Skin of body (tissue), 2 donors: ENCODE results near the gene GPX3. TPM values are rescaled to one million over a fixed set of nuclear protein-coding genes. Genes with fewer than 3 reads are reported as not detected.
A peak's percentile ranks its signal among the peaks of the same experiment; 100 is the strongest.

Source experiments
- DNase-seq: peaks from one replicate; lab custom pipeline; 2025; lab: John Stamatoyannopoulos, UW
- total RNA-seq: library from RNA; depleted of rRNA; stranded (reverse); fragments of >200 nt; gene quantifications from one replicate; pipeline ENCODE4 v1.2.3, GENCODE V29; 2014

Gene GPX3
- total RNA-seq, 1 donor from 2014 or later = 31.1 TPM

DNA sequence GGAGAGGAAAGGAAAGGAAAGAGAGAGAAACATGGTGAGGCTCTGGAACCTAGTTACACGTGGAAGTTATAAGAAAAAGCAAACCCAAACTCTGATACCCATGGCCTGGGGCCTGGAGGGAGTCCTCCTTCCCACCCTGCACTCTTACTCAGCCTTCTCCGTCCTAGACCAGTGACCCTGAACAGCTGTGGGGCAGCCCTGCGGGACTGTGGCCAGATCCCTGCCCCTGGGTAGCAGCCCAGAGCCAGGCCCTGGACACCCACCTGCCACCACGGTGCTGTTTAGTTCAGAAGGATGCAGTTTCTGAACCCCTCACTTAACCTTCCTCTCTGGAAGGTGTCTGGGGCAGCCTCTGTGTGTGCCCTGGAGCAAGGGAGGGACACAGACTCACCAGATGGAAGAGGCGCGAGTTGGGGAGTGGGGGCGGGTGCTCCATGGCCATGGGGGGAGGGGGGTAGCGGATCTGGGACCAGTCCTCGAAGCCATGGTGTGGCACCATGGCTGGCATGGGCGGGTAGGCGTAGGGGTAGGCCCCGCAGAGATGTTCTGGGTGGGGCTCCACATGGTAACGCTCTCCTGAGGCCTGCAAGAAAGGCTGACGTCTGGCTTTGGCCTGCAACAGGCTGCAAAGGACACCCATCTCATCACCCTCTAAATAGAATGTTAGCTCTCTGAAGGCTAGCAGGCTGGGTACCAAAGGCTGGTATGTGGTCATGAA lies 13.0 kb downstream of the GPX3 start:
- no peak for DNase-seq

DNA sequence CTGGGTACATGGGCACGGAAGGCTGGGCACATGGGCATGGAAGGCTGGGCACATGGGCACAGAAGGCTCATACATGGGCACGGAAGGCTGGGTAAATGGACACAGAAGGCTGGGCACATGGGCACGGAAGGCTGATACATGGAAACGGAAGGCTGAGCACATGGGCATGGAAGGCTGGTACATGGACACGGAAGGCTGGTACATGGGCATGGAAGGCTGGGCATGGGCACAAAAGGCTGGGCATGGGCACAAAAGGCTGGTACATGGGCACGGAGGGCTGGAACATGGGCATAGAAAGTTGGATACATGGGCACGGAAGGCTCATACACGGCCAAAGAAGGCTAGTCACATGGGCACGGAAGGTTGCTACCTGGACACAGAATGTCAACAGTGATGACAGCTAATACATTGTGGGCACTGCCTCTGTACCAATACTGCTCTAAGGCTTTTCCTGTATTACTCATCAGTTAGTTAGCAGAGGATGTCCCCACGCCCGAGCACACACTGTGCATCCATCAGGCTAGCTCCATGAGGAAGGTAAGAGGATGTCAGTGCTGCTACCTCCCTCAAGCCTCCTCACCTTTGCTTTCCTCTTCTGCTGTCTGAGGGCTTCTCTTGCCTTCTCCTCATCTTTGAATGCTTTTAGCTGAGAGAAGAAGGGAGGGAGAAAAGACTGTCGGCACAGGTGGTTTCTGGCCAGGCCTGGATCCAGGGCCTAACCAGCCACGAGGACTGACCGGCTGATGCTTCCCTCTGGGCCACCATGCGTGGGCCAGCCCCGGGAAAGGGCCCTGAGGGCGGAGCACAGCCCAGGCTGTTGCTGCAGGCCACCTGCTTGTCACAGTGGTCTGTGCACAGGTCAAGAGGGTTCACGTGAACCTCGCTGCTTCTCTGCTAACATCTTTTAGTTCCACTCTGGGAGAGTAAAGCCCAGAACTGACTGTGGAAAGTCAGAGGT lies 14.3 kb downstream of the GPX3 start:
- no peak for DNase-seq

DNA sequence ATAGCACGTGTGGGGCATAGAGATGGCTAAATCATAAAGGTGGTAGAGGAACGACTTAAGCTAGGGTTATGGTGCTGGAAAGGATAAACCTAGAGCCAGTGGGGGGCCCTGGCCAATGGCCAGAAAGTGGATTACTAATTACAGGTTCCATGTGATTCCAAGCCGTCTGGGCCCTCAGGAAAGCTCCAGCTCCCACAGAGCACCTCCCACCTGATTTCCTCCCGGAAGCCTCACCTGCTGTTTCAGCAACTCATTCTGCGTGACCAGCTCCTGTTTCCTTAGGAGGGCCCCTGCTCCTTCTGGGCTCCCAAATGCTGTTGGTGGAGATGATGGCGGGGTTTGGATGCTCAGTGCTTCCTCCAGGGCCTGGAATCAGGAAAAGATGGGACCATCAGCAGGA lies 16.2 kb downstream of the GPX3 start:
- no peak for DNase-seq

DNA sequence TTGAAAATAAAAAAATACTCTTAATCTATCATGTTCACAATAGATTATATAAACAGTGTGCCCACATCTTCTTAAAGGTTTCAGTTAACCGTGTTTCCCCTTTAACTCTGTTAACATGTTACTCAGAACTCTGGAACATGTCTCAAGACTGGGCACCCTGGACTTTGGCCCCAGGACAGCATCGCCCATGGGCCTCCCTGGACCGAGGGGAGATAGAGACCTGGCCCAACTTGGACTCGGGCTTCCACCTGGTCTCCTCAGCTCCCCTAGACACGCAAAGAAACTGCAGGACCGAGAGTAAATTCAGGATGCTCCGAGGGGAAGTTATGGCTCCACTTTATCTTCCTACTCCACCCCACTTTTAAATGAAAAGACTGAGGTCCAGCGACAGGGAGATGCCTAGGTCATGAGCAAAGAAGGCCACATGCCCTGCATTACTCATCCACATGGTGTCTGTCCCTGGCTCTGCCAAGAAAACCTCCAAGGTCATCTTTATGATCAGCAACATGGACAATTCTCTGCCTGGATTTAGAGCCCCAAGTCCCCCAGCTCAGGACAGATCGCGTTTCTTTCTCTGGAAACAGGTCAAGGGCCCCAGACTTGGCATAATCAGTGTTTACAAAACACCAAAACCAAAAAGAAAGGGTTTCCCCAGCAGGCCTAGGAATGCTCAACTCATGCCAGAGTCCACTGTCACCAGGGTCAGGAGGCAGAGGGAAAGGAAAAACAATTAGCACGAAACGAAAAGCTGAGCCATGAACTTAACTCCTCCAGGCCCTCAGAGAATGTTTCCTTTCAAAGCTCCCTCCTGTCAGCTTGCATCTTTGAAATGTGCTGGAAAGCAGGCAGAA lies 17.4 kb downstream of the GPX3 start:
- peak; percentile 23 for DNase-seq

DNA sequence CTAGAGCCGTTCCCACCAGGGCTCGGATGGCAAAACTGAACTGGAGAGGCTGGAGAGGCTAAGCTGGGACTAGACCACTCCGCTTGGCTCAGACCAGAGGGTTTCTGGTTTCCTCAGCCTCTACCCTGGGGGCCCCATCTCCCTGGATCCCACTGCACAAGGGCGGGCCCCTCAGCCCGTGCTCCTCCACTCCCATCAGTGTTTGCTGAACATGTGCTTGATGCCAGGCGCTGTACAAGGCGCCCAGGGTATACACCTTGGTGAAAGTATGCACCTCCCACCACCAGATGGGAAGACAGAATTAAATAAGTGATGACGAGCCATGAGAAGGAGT lies 18.0 kb downstream of the GPX3 start:
- DNase-seq = no peak

DNA sequence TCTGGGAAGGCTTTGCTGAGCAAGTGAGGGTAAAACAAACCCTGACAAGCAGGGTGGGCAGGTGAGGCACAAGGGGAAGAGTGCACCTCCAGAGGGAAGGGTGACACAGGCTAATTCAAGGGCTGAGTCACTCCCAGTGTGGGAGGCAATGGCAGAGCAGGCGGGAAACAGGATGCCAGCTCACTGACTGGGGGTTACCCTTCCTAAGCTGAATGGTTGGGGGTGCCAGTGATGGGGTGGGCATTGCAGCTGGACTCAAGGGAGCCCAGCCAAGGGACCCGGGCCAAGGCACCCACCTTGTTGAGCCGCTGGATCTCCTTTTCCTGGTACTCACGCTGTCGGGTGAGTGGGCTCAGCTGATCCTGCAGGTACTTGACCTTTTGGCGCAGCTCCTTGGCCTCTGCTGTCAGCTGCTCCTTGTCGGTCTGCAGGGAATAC lies 18.4 kb downstream of the GPX3 start:
- no peak for DNase-seq

DNA sequence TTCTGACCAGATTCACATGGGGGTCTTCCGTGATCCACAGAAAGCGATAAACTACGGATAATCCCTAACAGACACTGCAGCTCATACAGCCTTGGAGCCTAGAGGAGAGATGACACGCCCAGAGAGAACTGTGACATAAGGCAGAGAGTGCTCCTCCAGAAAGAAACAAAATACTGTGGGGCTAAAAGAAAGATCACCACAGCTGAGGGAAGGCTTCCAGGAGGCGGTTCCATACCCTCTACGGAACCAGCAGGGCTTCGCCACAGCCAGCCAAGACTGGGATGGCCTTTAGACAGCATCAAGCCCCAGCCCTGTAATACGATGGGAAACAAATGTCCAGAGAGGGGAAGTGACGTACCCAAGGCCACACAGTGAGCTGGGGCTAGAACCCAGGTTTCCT lies 19.3 kb downstream of the GPX3 start:
- no peak for DNase-seq

DNA sequence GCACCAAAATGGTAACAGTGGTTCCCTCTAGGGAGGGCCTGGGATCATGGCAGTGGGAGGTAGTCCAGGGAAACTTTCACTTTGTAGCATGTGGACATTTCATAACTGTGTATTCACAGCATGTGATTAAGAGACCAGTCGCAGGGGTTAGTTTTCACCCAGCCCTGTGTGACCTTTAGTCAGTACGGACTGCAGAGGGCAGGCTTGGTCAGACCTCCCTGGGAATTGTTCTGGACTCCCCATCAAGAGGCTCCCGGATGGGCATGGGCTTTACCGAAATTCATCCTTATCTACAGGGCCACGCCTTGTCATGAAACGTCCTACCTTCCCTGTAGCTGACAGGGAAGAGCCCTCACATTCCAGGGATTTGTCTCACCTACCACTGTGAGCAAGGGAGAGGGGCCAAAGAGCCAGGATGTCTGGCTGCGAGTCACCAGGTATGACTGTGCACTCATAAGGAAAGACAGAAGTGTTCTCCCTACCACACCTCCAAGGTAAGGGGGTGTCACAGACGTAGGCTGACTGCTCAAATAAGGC lies 19.9 kb downstream of the GPX3 start:
- DNase-seq = no peak

DNA sequence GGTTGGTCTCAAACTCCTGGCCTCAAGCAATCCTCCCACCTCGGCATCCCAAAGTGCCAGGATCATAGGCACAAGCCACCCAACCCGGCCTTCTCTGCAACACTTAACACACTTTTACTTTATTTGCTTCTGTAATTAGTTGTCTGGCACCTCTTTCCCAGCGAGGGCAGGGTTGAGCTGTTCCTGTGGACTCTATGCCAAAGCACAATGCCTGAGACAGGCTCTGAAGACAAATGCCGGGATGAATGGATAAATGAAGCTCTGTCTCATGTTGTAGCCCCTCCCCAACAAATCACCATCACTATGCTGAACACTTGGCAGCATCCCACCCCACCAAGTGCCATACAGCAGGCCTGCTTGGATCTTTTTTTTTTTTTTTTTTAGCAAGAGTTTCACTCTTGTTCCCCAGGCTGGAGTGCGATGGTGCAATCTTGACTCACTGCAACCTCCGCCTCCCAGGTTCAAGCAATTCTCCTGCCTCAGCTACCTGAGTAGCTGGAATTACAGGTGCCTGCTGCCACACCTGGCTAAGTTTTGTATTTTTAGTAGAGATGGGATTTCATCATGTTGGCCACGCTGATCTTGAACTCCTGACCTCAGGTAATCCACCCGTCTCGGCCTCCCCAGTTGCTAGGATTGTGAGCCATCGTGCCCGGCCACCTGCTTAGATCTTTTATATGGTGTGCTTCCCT lies 21.3 kb downstream of the GPX3 start:
- no peak for DNase-seq

DNA sequence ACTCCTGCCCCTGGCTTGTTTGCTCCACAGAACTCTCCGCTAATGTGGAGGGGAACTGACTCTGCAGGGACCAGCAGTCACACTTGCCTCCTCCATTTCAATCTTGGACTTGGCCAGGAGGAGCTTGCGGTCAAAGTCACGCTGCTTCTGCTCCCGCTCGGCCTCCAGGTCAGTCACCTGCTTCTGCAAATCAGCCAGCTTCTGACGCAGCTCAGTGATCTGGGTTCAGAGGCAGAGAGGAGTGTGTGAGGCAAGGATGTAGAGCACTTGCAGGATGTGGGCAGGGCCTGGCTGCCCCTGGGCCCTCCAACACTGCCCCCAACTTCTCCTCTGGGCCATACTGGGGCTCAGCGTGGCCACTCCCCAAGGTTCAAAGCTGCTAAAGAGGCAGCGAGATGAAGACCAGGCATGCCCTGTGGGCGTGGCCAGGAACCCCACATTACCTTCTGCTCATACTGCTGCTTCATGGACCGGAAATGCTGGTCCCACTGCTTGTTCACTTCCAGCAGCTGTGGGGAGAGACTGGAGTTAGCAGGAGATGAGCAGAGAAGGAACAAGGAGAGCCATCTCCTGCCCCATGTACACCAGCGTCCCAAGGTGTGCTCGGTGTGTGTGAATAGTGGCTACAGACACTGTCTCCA lies 22.2 kb downstream of the GPX3 start:
- no peak for DNase-seq

DNA sequence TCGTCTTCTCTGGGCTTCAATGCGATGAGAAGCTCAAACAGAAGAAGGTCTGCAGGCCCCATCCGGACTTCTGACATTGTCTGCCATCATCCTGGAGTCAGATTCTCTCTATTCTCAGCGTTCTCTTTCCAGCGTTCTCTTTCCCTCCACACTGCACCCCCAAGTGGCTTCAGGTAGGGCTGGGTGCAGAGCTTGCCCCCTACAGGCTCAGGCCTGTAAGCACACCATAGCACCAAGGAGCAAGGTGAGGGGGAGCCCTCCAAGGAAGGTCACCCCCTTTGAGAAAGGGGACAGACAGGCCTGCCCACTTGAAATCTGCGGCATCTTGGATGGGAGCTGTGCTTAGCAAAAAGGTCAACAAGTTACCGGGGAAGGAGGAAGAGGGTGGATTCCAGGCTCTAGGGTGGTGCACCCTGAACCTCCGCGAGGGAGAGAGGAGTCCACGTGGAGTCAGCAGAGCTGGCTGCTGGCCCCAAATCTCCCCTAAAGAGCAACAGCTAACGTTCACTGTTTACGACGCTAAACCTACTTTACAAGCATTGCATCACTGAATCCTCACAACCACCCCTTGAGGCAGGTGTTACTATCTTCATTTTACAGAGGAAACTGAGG lies 27.5 kb downstream of the GPX3 start:
- no peak for DNase-seq

DNA sequence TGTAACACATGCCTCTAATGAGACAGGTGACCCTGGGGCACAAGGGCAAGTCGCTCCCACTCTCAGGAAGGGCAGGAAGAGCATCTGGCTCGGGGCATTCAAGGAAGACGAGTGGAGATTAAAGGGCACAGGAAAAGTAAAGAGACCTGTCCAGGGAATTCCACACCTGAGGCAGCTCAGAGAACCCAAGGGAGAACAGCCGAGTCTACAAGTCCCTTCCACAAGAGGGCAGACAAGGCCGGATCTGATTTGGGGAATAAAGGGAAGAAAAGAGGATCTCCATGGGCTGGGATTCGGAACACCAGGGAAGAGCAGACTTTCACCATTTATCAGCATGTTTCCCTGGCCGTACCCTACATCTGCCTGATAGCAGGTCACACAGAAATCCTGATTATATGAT lies 28.1 kb downstream of the GPX3 start:
- DNase-seq = no peak

DNA sequence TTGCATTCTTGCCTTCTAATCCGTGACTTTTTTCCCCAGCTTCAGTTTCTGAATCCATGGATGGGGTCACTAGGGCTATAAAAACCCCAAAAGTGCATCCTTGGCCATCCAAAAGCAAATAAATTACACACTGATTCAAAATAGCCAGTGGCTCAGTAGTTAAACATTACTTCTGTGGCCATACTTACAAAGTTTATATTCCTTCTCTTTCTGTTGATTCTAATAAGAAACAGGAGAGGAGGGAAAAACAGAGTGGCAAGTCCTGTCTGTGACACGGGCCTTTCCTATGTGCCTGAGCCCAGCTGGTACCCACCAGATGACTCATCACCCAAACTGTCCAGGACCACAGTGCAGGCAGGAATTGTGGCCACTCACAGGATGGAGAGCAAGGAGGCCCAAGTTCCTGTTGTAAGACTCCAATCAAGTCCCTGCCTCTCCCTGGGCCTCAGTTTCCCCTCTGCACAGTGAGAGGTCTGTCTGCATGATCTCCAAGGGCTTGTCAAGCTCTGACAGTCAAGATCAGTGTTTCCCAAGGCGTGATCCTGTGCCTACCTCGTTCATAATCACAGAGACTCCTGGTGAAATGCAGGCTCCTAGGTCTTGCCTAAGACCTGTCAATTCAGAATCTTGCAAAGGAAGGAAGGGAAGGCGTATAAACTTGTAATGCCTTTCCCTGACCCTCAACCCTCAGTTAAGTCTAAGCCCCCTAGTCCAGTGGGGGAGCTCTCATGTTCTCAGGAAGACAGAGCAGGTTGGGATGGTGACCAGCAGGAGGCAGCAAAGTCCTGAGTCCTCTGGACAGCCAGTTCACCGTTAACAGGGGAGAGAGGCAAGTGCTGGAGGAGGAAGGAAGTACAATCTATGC lies 30.9 kb downstream of the GPX3 start:
- peak; percentile 19 for DNase-seq

DNA sequence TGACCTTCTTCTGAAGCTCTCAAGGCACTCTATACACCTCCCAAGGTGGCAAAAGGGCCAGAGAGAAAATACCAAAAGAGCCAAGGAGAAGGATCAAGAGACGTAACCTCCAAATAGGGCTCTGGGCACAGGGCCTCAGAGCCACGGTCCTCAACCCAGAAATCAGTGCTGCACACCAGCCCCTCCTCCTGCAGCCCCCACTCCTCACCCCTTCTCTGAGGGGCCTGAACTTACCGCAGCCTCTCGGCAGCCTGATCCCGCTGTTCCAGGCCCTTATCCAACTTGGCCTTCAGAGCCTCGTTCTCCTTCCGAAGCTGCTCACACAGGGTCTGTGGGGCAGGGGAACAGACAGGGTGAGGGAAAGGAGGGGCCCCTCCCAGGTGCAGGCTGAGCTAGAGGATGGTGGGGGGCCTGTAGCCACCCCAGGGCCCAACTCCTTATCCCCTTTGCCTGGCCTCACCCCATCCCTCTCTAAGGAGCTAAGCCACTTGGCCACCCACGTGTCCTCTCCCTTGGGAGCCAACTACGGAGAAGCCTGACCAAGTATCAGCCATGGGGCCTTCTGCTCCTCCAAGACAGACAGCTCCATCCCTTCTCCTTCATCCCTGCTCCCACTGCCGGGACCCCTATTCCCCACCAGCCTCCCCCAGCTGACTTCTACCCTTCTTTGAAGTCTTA lies 31.7 kb downstream of the GPX3 start:
- DNase-seq = no peak

DNA sequence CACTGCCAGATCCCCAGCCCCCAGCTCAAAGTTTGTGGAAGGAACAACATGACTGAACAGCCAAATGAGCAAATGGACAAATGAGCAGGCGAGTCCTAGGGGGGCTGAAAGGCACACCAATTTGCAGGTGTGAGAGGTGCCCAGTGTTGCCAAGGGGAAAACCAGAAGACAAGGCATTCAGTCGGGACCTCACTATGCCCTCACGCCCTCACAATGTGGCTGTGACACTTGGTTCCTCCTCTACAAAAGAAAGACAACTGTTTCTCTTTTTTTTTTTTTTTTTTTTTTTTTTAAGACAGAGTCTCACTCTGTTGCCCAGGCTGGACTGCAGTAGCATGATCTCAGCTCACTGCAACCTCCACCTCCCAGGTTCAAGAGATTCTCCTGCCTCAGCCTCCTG lies 32.4 kb downstream of the GPX3 start:
- no peak for DNase-seq

DNA sequence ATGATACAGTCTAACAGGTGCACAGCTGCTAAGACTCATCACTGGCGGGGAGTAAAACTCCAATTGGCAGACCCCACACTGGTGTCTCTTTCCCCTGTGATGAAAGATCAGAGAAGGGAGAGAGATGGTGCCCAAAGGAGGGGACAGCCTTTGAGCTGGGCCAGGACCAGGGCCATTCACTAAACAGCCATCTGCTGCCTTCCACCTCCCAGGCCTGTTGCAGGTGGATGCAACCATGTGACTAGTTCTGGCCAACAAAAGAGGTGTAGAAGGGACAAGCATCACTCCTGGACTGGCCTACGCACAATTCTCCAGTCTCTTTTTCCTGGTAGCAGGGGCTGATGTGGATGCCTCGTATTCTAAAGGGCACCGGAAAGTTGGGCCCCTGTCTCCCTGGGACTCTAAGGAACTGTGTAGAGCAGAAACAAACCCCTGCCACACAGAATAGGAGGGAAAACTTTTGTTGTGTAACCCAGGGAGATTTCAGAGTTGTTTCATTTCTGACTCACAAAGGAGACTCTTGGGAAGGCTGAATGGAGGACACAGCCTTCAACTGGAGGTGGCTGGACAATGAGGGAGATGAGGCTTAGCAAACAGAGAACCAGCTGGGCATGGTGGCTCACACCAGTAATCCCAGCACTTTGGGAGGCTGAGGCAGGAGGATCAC lies 33.5 kb downstream of the GPX3 start:
- no peak for DNase-seq

DNA sequence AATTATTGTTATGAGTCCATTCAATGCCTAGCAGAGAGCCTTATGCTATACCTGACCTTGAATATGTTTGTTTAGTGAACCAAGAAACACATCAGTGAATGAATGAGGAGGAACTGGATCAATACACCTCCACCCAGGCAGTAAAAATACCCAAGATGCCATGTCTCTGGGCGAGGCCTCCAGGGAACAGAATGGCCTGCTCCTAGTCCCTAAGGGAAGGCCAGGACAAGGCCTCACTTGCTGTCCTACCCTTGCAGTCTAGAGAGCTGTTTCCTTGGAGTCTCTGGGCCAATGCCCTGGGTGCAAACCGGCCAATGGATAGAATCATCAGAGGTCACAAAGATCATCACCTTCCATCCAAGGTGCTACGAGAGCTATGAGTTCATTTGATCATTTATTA lies 34.3 kb downstream of the GPX3 start:
- no peak for DNase-seq

DNA sequence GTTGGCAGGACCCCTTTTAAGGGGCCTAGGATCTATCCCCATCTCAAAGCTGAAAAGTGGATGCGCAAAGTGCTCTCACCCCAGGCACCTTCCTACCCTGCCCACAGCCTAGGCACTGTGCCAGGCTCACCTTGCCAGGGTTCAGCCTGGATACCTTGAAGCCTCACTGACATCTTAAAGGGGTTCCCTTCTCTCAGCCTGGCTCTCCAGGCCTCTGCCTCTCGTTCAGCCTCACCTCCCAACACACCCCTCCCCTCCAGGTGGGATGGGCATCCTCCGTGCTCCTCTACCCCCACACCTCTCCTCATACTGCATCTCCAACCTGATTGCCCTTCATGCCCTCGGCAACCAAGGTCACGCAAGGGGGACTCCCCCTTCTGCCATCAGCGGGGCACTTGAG lies 34.9 kb downstream of the GPX3 start:
- no peak for DNase-seq
